ENCODE results near the gene TREML1.
"Not testable (repeated sequence)": the region's sequence is repeated elsewhere in the genome, so short reads cannot be mapped to it uniquely, and the experiment has no call there.

TREML1 gene

GRCh38 chr6:41147917-41148316 is 6.2 kb downstream of the TREML1 start:
- DNase-seq (ENCODE audit: low read depth) = no peak

- DNase-seq (ENCODE audit: low read depth) = no peak
Measured at GRCh38 chr6:41136911-41137310, 17.2 kb downstream of the TREML1 start.

GRCh38 chr6:41135062-41135832 is 18.9 kb downstream of the TREML1 start:
- no peak for DNase-seq (ENCODE audit: low read depth)

- DNase-seq (ENCODE audit: low read depth) = no peak
Measured at GRCh38 chr6:41132254-41132653, 21.9 kb downstream of the TREML1 start.

DNA sequence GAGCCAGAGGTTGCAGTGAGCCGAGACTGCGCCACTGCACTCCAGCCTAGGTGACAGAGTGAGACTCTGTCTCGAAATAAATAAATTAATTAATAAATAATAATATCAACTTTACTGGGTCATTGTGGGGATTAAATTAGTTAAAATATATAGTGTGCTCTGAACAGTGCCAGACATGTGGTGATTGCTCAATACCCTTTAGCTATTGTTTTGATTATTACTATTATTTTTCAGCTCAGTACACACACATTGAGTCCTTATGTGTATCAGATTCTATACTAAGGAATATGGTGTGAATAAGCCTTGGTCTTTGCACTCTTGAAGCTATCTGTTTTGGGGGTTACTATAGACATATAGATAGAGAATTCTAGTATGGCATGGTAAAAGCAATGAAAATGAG is 28.9 kb downstream of the TREML1 start:
- no peak for DNase-seq (ENCODE audit: low read depth)

DNA sequence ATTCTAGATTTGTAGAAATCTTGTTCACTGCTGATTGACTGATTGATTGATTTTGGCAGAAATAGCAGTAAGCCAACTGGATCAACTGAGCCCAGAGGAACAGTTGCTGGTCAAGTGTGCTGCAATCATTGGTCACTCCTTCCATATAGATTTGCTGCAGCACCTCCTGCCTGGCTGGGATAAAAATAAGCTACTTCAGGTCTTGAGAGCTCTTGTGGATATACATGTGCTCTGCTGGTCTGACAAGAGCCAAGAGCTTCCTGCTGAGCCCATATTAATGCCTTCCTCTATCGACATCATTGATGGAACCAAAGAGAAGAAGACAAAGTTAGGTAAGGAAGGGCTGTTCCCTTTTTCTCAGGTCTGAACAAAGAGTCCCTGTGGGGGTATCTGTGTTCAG is 31.2 kb downstream of the TREML1 start:
- DNase-seq (ENCODE audit: low read depth) = no peak

GRCh38 chr6:41122373-41122772 is 31.8 kb downstream of the TREML1 start:
- DNase-seq (ENCODE audit: low read depth) = no peak

DNA sequence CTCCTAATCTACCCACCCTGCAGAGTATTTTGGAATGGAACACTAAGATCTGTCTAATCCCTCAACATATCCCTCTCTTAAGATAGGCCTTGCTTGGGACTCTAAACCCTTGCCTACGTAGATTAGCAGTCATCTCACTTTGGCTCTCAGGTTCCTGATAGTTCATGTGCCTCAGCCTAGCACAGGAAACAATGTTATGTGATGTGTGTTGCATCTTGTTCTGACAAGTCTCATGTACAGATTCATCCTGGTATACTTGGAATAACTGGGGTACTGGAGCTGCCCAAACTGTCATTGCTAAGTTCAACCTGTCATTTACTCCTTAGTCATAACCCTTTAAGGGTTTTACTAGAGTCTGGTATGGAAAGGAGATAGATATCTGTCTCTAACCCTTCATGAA is 34.1 kb downstream of the TREML1 start:
- DNase-seq (ENCODE audit: low read depth) = no peak

GRCh38 chr6:41119508-41119907 is 34.6 kb downstream of the TREML1 start:
- no peak for DNase-seq (ENCODE audit: low read depth)

GRCh38 chr6:41115027-41115426 is 39.1 kb downstream of the TREML1 start:
- not testable (repeated sequence) for DNase-seq (ENCODE audit: low read depth)

- no peak for DNase-seq (ENCODE audit: low read depth)
Measured at GRCh38 chr6:41111017-41111416, 43.1 kb downstream of the TREML1 start.

DNA sequence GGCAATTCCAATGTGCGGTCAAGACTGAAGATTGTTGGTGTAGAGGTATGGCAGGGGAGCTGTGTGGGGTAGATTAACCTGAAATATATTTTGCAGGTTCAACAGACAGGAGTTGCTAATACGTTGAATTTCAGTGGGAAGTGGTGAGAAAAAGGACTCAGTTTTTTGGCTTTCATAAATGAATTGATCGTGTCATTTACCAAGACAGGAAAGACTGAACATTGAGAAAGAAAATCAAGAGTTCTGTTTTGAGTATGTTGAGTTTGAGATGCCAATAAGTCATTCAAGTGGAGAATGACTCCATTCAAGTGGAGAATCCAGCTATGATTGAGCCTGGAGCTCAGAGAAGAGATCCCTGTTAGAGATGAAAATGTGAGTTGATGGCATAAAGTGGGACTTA is 50.3 kb downstream of the TREML1 start:
- DNase-seq (ENCODE audit: low read depth) = no peak

DNA sequence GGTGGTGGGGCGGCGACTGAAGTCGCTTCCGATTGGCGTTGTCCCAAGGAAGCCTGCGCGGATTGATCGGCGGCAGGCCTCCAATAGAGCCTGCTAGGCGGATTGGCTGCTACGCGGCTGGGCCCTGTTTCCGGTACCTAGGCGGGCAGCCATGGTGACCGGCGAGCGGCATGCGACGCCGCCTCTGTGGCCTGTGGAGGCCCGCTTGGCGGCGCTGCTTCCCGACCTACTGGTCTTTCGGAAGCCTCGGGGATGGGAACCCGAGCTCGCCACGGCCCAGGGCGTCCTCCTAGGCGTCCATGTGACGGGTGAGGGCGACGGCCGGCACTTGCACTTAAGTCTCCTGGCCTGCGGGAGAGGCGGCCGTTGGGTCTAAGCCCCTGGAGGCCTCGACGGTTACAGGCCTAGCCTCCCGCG is 53.3 kb downstream of the TREML1 start:
- no peak for DNase-seq (ENCODE audit: low read depth)
